K562 (cell line): Measurements from ENCODE around the gene CD74. TPM values are rescaled to one million over a fixed set of nuclear protein-coding genes. Genes with fewer than 3 reads are reported as not detected.

Source experiments
- AFF4 ChIP-seq: sonication (generic); formaldehyde crosslinking; IDR thresholded peaks from 2 replicates; pipeline ENCODE4 v1.8.0; 2023; ENCODE audit warnings: mild to moderate bottlenecking, missing genetic modification reagents
- ARNT ChIP-seq, 2 experiments: fragments of 450-650 bp; IDR thresholded peaks; 2 replicates each; pipeline ENCODE4 v1.6.1; 2016; ENCODE audit warnings: mild to moderate bottlenecking in 1 of 2
- ELF1 ChIP-seq: fragments of 200-800 bp; sonication (Bioruptor generic); IDR thresholded peaks from 2 replicates; pipeline ENCODE4 v1.6.1; 2016; ENCODE audit warnings: missing genetic modification characterization, missing compliant biosample characterization
- MLX ChIP-seq, 2 experiments: fragments of 450-650 bp in 1 of 2; sonication (generic) in 1 of 2; formaldehyde crosslinking; conservative IDR thresholded peaks; 2 replicates each; pipeline versions ENCODE4 v1.4.0 to v1.8.1; 2020 to 2022; ENCODE audit warnings: mild to moderate bottlenecking in 1 of 2, missing genetic modification reagents in 1 of 2
- MYBL2 ChIP-seq, 2 experiments: fragments of 450-650 bp in 1 of 2; sonication (generic) in 1 of 2; formaldehyde crosslinking in 1 of 2; IDR thresholded peaks; 2 replicates each; pipeline versions ENCODE4 v1.6.1 to v1.8.1; 2017 to 2022; ENCODE audit warnings: borderline replicate concordance in 1 of 2, inconsistent platforms in 1 of 2, low read depth in 1 of 2, mild to moderate bottlenecking in 1 of 2, missing genetic modification reagents in 1 of 2, moderate library complexity in 1 of 2
- SNAPC5 ChIP-seq: fragments of 250-450 bp; sonication (Bioruptor Pico); IDR thresholded peaks from 2 replicates; pipeline ENCODE4 v1.8.0; 2021; ENCODE audit warnings: moderate library complexity, mild to moderate bottlenecking, inconsistent platforms
- WHSC1 ChIP-seq: IDR thresholded peaks from one replicate; pipeline ENCODE4 v1.6.1; 2012; ENCODE audit warnings: low read length, control low read depth, inconsistent platforms
- ZNF133 ChIP-seq: fragments of 250-450 bp; sonication (Bioruptor Pico); IDR thresholded peaks from 2 replicates; pipeline ENCODE4 v1.4.0; 2020; ENCODE audit warnings: mild to moderate bottlenecking
- ZNF41 ChIP-seq: fragments of 250-450 bp; sonication (Bioruptor Pico); conservative IDR thresholded peaks from 2 replicates; pipeline ENCODE4 v1.4.0; 2020; ENCODE audit warnings: mild to moderate bottlenecking
- polyA plus RNA-seq, 8 experiments: library from polyadenylated mRNA; depleted of rRNA in 4 of 8; stranded (reverse) in 5 of 8; unstranded in 3 of 8; fragments of >200 nt; fragmentation: Nextera tagmentation in 2 of 8; fragmentation: Illumina TruSeq in 1 of 8; extraction: Ambion mirVana in 2 of 8; extraction: Trizol in 1 of 8; gene quantifications; 2 replicates each; pipeline versions ENCODE4 v1.2.1 to v1.2.3, GENCODE V29; 2011 to 2014; ENCODE audit warnings: inconsistent platforms in 1 of 8, missing spikeins in 1 of 8
- total RNA-seq, 7 experiments: library from RNA; depleted of rRNA in 6 of 7; stranded (reverse); fragments of >200 nt in 6 of 7; fragmentation: Illumina TruSeq in 2 of 7; extraction: Trizol in 2 of 7; gene quantifications; 2 replicates each; pipeline versions ENCODE4 v1.2.1 to v1.2.3, GENCODE V29; 2011 to 2021; ENCODE audit warnings: low replicate concordance in 1 of 7
- TF ChIP-seq, protein P1 (sequence below): sonication (generic); formaldehyde crosslinking; IDR thresholded peaks from 2 replicates; pipeline ENCODE4 v1.8.1; 2023; ENCODE audit warnings: mild to moderate bottlenecking, missing genetic modification reagents
- TF ChIP-seq, protein P2 (sequence below): fragments of 250-450 bp; sonication (Bioruptor Pico); IDR thresholded peaks from 2 replicates; pipeline ENCODE4 v1.4.0; 2020

The CD74 gene
- total and polyA plus RNA-seq, 9 of the 15 experiments (the other 6 are each of a cell fraction or from before 2014, with no cell fraction given): 0.07 to 4.8 (median 0.32) TPM

GRCh38 chr5:150449517-150450339 is 37.0 kb upstream of the CD74 start, which contains the start of gene RPS14 (continued):
- peak in 1 of 2 experiments; percentile 89; a peak in 1 of 4 replicates for TF ChIP-seq MLX (CRISPR knock-in tag; conservative IDR thresholded peaks at IDR 0.05)
- TF ChIP-seq MYBL2 (IDR thresholded peaks at IDR 0.05; ENCODE audit: low read depth): no peak
- no peak for TF ChIP-seq MYBL2 (CRISPR knock-in tag; IDR thresholded peaks at IDR 0.05; ENCODE audit: borderline replicate concordance)
- TF ChIP-seq, protein P1, sequence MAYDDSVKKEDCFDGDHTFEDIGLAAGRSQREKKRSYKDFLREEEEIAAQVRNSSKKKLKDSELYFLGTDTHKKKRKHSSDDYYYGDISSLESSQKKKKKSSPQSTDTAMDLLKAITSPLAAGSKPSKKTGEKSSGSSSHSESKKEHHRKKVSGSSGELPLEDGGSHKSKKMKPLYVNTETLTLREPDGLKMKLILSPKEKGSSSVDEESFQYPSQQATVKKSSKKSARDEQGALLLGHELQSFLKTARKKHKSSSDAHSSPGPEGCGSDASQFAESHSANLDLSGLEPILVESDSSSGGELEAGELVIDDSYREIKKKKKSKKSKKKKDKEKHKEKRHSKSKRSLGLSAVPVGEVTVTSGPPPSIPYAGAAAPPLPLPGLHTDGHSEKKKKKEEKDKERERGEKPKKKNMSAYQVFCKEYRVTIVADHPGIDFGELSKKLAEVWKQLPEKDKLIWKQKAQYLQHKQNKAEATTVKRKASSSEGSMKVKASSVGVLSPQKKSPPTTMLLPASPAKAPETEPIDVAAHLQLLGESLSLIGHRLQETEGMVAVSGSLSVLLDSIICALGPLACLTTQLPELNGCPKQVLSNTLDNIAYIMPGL (CRISPR knock-in tag): peak; percentile 88
- TF ChIP-seq WHSC1: no peak
- TF ChIP-seq AFF4 (CRISPR knock-in tag): peak; percentile 95
- TF ChIP-seq, protein P2, sequence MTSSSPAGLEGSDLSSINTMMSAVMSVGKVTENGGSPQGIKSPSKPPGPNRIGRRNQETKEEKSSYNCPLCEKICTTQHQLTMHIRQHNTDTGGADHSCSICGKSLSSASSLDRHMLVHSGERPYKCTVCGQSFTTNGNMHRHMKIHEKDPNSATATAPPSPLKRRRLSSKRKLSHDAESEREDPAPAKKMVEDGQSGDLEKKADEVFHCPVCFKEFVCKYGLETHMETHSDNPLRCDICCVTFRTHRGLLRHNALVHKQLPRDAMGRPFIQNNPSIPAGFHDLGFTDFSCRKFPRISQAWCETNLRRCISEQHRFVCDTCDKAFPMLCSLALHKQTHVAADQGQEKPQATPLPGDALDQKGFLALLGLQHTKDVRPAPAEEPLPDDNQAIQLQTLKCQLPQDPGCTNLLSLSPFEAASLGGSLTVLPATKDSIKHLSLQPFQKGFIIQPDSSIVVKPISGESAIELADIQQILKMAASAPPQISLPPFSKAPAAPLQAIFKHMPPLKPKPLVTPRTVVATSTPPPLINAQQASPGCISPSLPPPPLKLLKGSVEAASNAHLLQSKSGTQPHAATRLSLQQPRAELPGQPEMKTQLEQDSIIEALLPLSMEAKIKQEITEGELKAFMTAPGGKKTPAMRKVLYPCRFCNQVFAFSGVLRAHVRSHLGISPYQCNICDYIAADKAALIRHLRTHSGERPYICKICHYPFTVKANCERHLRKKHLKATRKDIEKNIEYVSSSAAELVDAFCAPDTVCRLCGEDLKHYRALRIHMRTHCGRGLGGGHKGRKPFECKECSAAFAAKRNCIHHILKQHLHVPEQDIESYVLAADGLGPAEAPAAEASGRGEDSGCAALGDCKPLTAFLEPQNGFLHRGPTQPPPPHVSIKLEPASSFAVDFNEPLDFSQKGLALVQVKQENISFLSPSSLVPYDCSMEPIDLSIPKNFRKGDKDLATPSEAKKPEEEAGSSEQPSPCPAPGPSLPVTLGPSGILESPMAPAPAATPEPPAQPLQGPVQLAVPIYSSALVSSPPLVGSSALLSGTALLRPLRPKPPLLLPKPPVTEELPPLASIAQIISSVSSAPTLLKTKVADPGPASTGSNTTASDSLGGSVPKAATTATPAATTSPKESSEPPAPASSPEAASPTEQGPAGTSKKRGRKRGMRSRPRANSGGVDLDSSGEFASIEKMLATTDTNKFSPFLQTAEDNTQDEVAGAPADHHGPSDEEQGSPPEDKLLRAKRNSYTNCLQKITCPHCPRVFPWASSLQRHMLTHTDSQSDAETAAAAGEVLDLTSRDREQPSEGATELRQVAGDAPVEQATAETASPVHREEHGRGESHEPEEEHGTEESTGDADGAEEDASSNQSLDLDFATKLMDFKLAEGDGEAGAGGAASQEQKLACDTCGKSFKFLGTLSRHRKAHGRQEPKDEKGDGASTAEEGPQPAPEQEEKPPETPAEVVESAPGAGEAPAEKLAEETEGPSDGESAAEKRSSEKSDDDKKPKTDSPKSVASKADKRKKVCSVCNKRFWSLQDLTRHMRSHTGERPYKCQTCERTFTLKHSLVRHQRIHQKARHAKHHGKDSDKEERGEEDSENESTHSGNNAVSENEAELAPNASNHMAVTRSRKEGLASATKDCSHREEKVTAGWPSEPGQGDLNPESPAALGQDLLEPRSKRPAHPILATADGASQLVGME (CRISPR knock-in tag): peak; percentile 41; the same call in 1 of the 2 replicates
- TF ChIP-seq ZNF133: no peak
- TF ChIP-seq ARNT (IDR thresholded peaks at IDR 0.05): peak; percentile 57 to 89; a peak in 3 of 4 replicates
- peak; percentile 37; the same call in 1 of the 2 replicates for TF ChIP-seq ZNF41
- peak; percentile 98 for TF ChIP-seq ELF1
- no peak for TF ChIP-seq SNAPC5
